MM.1S (cell line): ENCODE results near the gene HOMER3.

Experiments used
- DNase-seq: peaks from one replicate; pipeline ENCODE4 v3.0.0-alpha.2; 2015
- H2AFZ ChIP-seq: fragments of 300-600 bp; sonication (generic); 2 replicates; pipeline ENCODE4 v1.6.0; 2016; ENCODE audit warnings: antibody characterized with exemption, low read length
- H3F3A ChIP-seq: fragments of 300-600 bp; sonication (generic); 2 replicates; pipeline ENCODE4 v1.6.1; 2016; ENCODE audit warnings: mild to moderate bottlenecking, antibody characterized with exemption, low read length, moderate library complexity, mixed read lengths; ENCODE audit not compliant: insufficient read depth
- H3K27ac ChIP-seq: fragments of 300-600 bp; sonication (generic); 2 replicates; pipeline ENCODE4 v1.5.1; 2016; ENCODE audit warnings: mild to moderate bottlenecking, low read length
- H3K27me3 ChIP-seq: fragments of 300-600 bp; sonication (generic); replicated peaks from 2 replicates; pipeline ENCODE4 v1.6.0; 2016; ENCODE audit warnings: low read length; ENCODE audit not compliant: insufficient read depth
- H3K36me3 ChIP-seq: fragments of 300-600 bp; sonication (generic); replicated peaks from 2 replicates; pipeline ENCODE4 v1.6.1; 2016; ENCODE audit warnings: mild to moderate bottlenecking, low read length, mixed read lengths; ENCODE audit not compliant: insufficient read depth
- H3K4me1 ChIP-seq: fragments of 300-600 bp; sonication (generic); 2 replicates; pipeline ENCODE4 v1.6.1; 2016; ENCODE audit warnings: low read length, mixed read lengths
- H3K4me2 ChIP-seq: fragments of 300-600 bp; sonication (generic); 2 replicates; pipeline ENCODE4 v1.6.0; 2016; ENCODE audit warnings: low read depth, low read length
- H3K4me3 ChIP-seq: fragments of 300-600 bp; sonication (generic); 2 replicates; pipeline ENCODE4 v1.5.1; 2016; ENCODE audit warnings: low read length, mixed read lengths
- H3K79me2 ChIP-seq: fragments of 300-600 bp; sonication (generic); 2 replicates; pipeline ENCODE4 v1.6.1; 2016; ENCODE audit warnings: mixed run types, low read length, mixed read lengths
- H3K9ac ChIP-seq: fragments of 300-600 bp; sonication (generic); 2 replicates; pipeline ENCODE4 v1.6.1; 2016; ENCODE audit warnings: low read length, mixed read lengths
- H3K9me2 ChIP-seq: fragments of 300-600 bp; sonication (generic); replicated peaks from 2 replicates; pipeline ENCODE4 v1.6.1; 2016; ENCODE audit warnings: mild to moderate bottlenecking, low read length, mixed read lengths; ENCODE audit not compliant: insufficient read depth
- H3K9me3 ChIP-seq: fragments of 300-600 bp; sonication (generic); replicated peaks from 2 replicates; pipeline ENCODE4 v1.6.1; 2016; ENCODE audit warnings: mild to moderate bottlenecking, low read length, mixed read lengths; ENCODE audit not compliant: insufficient read depth
- H4K20me1 ChIP-seq: fragments of 300-600 bp; sonication (generic); 2 replicates; pipeline ENCODE4 v1.6.1; 2016; ENCODE audit warnings: mild to moderate bottlenecking, low read length, moderate library complexity, mixed read lengths; ENCODE audit not compliant: insufficient read depth
- CTCF ChIP-seq: fragments of 300-600 bp; sonication (generic); IDR thresholded peaks from 2 replicates; pipeline ENCODE4 v1.5.1; 2016; ENCODE audit warnings: antibody characterized with exemption, low read length, mixed read lengths
- EZH2 ChIP-seq: fragments of 300-600 bp; sonication (generic); optimal IDR thresholded peaks from 2 replicates; pipeline ENCODE3; 2017; ENCODE audit warnings: low read depth, mild to moderate bottlenecking, antibody characterized with exemption, low read length, mixed read lengths
- EZH2phosphoT487 ChIP-seq: fragments of 300-600 bp; sonication (generic); IDR thresholded peaks from 2 replicates; pipeline ENCODE4 v1.6.1; 2018; ENCODE audit warnings: antibody characterized with exemption, low read length

The HOMER3 gene

GRCh38 chr19:18879579-18880373 lies 61.2 kb downstream of the HOMER3 start:
- Histone ChIP-seq H3K79me2 (no peaks in the 10 kb centered on the region), H3K9ac (no peak overlapping the region), H3K9me2 (no peaks in the 10 kb centered on the region), H3K9me3 (no peaks in the 10 kb centered on the region), H4K20me1 (no peaks in the 10 kb centered on the region), H3K4me2 (no peak overlapping the region), H3K36me3 (no peaks in the 10 kb centered on the region), H3F3A (no peaks in the 10 kb centered on the region), H3K4me3 (no peak overlapping the region), H3K27me3 (peaks cover 15% of the 10 kb centered on the region), H3K27ac (no peak overlapping the region), H3K4me1 (no peaks in the 10 kb centered on the region), H2AFZ (no peak overlapping the region)
- DNase-seq, result peak; percentile 41
- TF ChIP-seq EZH2phosphoT487 (no peak), CTCF (no peak), EZH2 (no peak)
